Amniotic epithelial cell (primary cell): Measurements from ENCODE around the gene MAT2A.
"Not testable (repeated sequence)": the region's sequence is repeated elsewhere in the genome, so short reads cannot be mapped to it uniquely, and the experiment has no call there.

Experiments used
- DNase-seq: peaks from one replicate; pipeline ENCODE4 v3.0.0-alpha.2; 2010; ENCODE audit warnings: low read depth

Gene MAT2A

GRCh38 chr2:85524336-85524908 is 14.5 kb upstream of the MAT2A start:
- peak; percentile 56 for DNase-seq

- DNase-seq: no peak
Observed at GRCh38 chr2:85525029-85525428, 13.9 kb upstream of the MAT2A start.

GRCh38 chr2:85525567-85525966 is 13.4 kb upstream of the MAT2A start:
- no peak for DNase-seq

GRCh38 chr2:85527787-85528186 is 11.2 kb upstream of the MAT2A start:
- no peak for DNase-seq

GRCh38 chr2:85528355-85528754 is 10.6 kb upstream of the MAT2A start:
- no peak for DNase-seq

GRCh38 chr2:85529809-85530208 is 9.2 kb upstream of the MAT2A start:
- DNase-seq: no peak

GRCh38 chr2:85531589-85531988 is 7.4 kb upstream of the MAT2A start:
- DNase-seq: no peak

- no peak for DNase-seq
Observed at GRCh38 chr2:85534099-85534498, 4.9 kb upstream of the MAT2A start.

- DNase-seq: no peak
Observed at GRCh38 chr2:85534881-85535280, 4.1 kb upstream of the MAT2A start.

- peak; percentile 88 for DNase-seq
Observed at GRCh38 chr2:85536479-85536878, 2.5 kb upstream of the MAT2A start.

- DNase-seq: peak; percentile 34
Observed at GRCh38 chr2:85537600-85538506, 1.1 kb upstream of the MAT2A start.

GRCh38 chr2:85539361-85540132 is 579 bp downstream of the MAT2A start:
- peak; percentile 52 for DNase-seq

GRCh38 chr2:85540133-85540648 is 1.2 kb downstream of the MAT2A start:
- DNase-seq: peak; percentile 31

GRCh38 chr2:85541262-85541661 is 2.3 kb downstream of the MAT2A start:
- no peak for DNase-seq

GRCh38 chr2:85541753-85542457 is 2.9 kb downstream of the MAT2A start:
- no peak for DNase-seq

- no peak for DNase-seq
Observed at GRCh38 chr2:85542777-85543176, 3.8 kb downstream of the MAT2A start.

- DNase-seq: not testable (repeated sequence)
Observed at GRCh38 chr2:85544254-85544691, 5.3 kb downstream of the MAT2A start.

- not testable (repeated sequence) for DNase-seq
Observed at GRCh38 chr2:85544915-85545779, 6.2 kb downstream of the MAT2A start.

- DNase-seq: no peak
Observed at GRCh38 chr2:85545780-85546240, 6.8 kb downstream of the MAT2A start.

GRCh38 chr2:85547089-85547858 is 8.3 kb downstream of the MAT2A start:
- DNase-seq: peak; percentile 29
